HG03460 (cell line): ENCODE results near the gene F10.
"Not testable (repeated sequence)": the region's sequence is repeated elsewhere in the genome, so short reads cannot be mapped to it uniquely, and the experiment has no call there.

ENCODE experiments used
- ATAC-seq: cut with Tn5 transposase; IDR thresholded peaks from one replicate; pipeline ENCODE4 v1.9.1; 2021; ENCODE audit not compliant: unreplicated experiment

F10 gene

GRCh38 chr13:113122550-113123225, at the start of gene F10:
TSS of gene F10 (plus strand) at chr13:113122799. CDS start at chr13:113122856, 57 bp downstream.
- ATAC-seq = no peak

DNA sequence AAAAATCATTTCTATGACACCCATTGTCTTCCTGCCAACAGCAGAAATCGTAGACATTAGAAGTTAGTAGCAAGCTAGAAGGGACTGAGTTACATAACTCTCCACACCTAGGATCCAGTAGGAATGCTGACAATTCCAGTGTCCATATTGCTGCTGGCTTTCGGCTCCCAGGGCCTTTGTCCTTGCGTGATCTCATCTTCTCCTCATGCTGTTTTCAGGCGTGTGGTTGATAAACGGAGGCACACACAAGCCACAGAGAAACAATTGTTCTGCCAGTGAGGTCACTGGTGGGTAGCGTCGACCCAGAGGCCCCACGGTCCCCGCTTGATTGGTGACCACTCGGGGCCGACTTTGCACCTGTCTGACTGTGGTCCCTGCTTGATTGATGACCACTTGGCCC, 48.7 kb upstream of the F10 start:
- ATAC-seq = no peak

DNA sequence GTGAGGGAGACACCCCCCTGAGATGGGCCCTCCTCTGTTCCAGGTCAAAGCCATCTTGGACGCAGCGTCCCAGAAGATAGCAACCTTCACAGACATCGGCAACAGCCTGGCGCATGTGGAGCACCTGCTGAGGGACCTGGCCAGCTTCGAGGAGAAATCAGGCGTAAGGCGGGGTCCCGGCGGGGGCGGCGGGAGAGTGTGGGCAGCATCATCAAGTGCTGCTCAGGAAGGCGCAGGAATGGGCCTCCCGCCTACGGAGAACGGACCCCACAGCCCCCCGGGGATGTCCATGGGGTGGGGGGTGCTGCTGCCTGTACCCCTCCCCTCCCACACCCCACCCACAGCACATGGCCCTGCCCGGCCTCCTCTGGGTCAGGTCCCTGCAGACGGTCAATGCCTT, 48.2 kb upstream of the F10 start:
- no peak for ATAC-seq

DNA sequence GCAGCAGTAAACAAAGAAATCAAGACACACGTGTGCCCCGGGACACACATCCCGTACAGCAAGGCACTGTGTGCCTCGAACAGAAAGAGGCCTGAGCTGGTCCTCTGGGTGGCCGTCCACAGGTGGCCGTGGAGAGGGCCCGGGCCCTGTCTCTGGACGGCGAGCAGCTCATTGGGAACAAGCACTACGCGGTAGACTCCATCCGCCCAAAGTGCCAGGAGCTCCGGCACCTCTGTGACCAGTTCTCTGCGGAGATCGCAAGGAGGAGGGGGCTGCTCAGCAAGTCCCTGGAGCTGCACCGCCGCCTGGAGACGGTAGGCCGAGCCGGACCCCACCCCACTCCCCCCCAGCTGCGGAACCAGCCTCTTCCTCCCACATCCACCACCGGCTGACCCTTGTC, 47.7 kb upstream of the F10 start:
- ATAC-seq = no peak

GRCh38 chr13:113075711-113076110, 46.9 kb upstream of the F10 start:
- ATAC-seq = no peak

- no peak for ATAC-seq
Observed at GRCh38 chr13:113076681-113077401, 45.8 kb upstream of the F10 start.

GRCh38 chr13:113077566-113077952, 45.0 kb upstream of the F10 start:
- no peak for ATAC-seq

DNA sequence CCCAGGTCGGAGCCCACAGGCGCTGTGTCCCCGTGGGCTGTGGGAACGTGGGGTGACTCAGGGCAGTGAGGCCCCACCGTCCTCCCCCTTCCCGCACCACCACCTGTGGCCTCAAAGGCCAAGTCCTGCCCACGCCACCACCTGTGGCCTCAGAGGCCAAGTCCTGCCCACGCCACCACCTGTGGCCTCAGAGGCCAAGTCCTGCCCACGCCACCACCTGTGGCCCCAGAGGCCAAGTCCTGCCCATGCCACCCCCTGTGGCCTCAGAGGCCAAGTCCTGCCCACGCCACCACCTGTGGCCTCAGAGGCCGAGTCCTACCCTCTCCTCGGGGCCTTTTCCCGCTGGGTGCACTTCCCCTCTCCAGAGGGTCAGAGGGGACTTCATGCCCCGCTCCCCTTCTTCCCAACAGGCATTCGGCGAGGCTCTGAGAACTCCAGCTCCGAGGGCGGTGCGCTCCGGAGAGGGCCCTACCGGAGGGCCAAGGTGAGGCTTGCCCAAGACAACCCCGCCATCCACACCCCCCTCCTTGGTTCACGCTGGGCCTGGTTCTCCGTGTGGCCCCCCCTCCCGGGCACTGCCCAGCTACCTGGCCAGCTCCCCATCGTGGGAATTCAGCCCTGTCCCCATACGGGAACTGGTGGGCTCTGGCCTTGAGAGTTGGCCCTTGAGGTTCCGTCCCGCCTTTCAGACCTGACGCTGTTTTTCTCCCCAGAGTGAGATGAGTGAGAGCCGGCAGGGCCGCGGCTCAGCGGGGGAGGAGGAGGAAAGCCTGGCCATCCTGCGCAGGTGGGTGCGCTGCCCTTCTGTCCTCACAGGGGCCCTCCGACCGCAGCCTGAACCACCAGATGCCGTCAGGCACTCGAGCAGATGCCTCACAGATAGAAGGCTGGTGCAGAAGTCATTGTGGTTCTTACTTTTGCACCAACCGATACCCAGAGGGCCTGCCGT, 44.4 kb upstream of the F10 start:
- ATAC-seq = no peak

GRCh38 chr13:113078902-113079780, 43.5 kb upstream of the F10 start:
- ATAC-seq = no peak

DNA sequence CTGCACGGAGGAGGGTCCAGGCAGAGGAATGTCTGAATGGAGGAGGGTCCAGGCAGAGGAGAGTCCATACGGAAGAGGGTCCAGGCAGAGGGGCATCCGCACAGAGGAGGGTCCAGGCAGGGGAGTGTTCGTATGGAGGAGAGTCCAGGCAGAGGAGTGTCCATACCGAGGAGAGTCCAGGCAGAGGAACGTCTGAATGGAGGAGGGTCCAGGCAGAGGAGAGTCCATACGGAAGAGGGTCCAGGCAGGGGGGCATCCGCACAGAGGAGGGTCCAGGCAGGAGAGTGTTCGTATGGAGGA, 42.9 kb upstream of the F10 start:
- ATAC-seq = not testable (repeated sequence)

GRCh38 chr13:113080361-113080831, 42.2 kb upstream of the F10 start:
- ATAC-seq = no peak

- no peak for ATAC-seq
Observed at GRCh38 chr13:113080901-113081521, 41.6 kb upstream of the F10 start.

DNA sequence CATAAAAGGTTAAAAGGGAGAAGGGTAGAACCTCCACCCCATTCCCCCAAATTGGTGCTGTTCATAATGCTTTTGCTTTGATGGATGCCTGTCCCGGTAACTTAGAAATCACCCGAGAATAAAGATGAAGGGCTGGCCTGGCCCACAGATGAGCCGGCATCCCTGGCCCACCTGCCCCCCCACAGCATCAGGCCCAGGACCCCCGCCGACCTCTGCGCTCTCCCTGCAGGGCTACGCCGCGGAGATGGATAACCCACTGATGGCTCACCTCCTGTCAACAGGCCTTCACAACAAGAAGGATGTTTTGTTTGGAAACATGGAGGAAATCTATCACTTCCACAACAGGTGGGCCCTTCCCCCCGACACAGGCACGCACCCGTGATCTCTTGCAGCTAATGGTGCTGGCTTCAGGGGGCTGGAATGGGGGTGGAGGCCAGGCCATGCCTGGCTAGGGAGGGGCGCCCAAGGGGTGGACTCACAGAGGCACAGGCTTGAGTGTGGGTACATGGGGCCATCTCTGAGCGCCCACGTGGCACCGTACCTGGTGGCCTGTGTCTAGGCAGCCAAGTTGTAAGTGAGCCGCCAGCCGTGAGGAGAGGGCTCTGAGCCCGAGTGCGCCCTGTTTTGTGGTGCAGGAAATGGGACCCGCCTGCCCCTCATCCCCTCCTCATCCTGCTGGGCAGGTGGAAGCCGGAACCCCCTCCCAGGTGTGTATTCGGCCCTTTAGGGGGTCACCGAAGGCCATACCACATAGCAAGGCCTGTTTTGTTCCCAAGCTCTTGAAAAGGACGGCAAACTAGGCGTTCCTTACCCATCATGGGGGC, 40.2 kb upstream of the F10 start:
- no peak for ATAC-seq

DNA sequence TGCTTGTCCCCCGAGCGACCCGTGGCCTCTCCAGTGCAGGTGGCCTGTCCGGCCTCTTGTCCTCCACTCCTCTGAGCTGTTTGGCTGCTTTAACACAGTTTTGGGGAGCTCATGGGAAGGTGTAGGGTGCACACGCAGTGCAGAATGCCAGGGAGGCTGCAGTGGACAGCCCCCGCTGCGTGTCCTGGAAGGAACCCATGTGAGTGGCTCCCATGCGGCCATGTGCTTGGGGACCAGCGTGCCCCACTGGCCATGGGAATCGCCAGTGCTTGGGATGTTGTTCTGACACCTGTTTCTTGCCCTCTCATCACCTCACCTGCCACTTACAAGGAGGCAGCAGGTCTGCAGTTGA, 39.6 kb upstream of the F10 start:
- no peak for ATAC-seq

- no peak for ATAC-seq
Observed at GRCh38 chr13:113083402-113084061, 39.1 kb upstream of the F10 start.

- no peak for ATAC-seq
Observed at GRCh38 chr13:113084094-113084942, 38.3 kb upstream of the F10 start.

DNA sequence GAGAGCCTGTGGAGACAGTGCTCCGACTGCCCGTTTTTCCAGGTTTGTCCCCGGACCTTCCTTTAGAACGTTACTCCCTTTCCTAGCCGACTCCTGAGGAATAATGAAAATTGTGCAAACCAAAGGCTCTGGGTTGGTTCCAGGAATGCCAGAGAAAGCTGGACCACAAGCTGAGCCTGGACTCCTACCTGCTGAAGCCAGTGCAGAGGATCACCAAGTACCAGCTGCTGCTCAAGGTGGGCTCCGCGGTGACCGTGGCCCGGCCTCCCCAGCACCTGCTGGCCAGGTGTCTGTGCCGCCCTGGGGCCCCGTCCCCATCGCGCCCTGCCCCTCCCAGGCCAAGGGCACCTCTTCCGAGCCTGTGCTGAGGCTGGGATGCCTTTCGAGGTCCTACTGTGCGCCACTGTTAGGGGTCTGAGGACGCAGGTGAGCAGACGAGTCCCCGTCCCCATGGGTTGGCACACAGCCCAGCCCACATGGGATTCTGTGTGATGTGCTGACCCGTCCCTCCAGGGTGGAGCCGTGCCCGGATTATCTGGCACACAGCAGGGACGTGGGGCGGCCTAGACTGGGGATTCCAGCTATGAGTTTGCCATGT, 37.6 kb upstream of the F10 start:
- ATAC-seq = no peak
